Sciatic nerve (tissue), 2 donors: ENCODE results near the gene TREML4. TPM values are rescaled to one million over a fixed set of nuclear protein-coding genes. Genes with fewer than 3 reads are reported as not detected.

Experiments used
- ATAC-seq: fragments of 200-7000 bp; cut with Tn5 transposase; one replicate; pipeline ENCODE4 v1.9.1; 2020; ENCODE audit warnings: mild to moderate bottlenecking, moderate library complexity
- DNase-seq: peaks from one replicate; pipeline ENCODE4 v3.0.0-alpha.2; 2020; ENCODE audit warnings: low spot score
- intact Hi-C: fragments of 100-400 bp; cut with DNase I; formaldehyde crosslinking; loops from one replicate; pipeline ENCODE4 v1.14.2; 2022
- total RNA-seq: library from RNA; stranded (reverse); fragmentation: NEBNext Ultra II Directional; extraction: Animal tissue kit (Norgen Biotek cat#: 25700); gene quantifications from one replicate; pipeline ENCODE4 v1.2.1, GENCODE V29; 2021
- donor health status: DM: no; HTN: no; CAD: no.
- donor health status: DM: no; HTN: no; CAD: no.

The TREML4 gene
- total RNA-seq, 1 donor from 2014 or later, result not detected

- ATAC-seq, result no peak
- intact Hi-C loops, result no loop called here
- DNase-seq, result no peak
Observed at GRCh38 chr6:41274256-41274655, 46.1 kb downstream of the TREML4 start.

- DNase-seq (no peak), ATAC-seq (no peak)
- intact Hi-C loops, result no loop called here
Observed at GRCh38 chr6:41275489-41275888, 47.3 kb downstream of the TREML4 start.

GRCh38 chr6:41277605-41278004 lies 49.5 kb downstream of the TREML4 start:
- DNase-seq (no peak), ATAC-seq (no peak)
- intact Hi-C loops, result no loop called here

- peak; percentile 65 for ATAC-seq
- DNase-seq, result peak; percentile 69
- intact Hi-C loops, result no loop called here
Observed at GRCh38 chr6:41278699-41279405, 50.7 kb downstream of the TREML4 start.

- ATAC-seq (no peak), DNase-seq (no peak)
- intact Hi-C loops, result no loop called here
Observed at GRCh38 chr6:41280381-41281057, 52.4 kb downstream of the TREML4 start.

GRCh38 chr6:41283600-41283999 lies 55.5 kb downstream of the TREML4 start:
- DNase-seq, result no peak
- ATAC-seq, result no peak
- intact Hi-C loops, result no loop called here

- no peak for ATAC-seq
- intact Hi-C loops, result no loop called here
- no peak for DNase-seq
Observed at GRCh38 chr6:41284726-41285125, 56.6 kb downstream of the TREML4 start.

GRCh38 chr6:41286544-41287346 lies 58.6 kb downstream of the TREML4 start, which contains the start of gene TREM1:
TREM1 (minus strand) TSS chr6:41286682; CDS start chr6:41286655, 27 bp downstream.
- intact Hi-C loops, result no loop called here
- DNase-seq, result no peak
- ATAC-seq, result peak; percentile 95

- intact Hi-C loops, result no loop called here
- no peak for ATAC-seq
- no peak for DNase-seq
Observed at GRCh38 chr6:41288030-41288753, 60.0 kb downstream of the TREML4 start.

Other genes starting within 250 kb of the TREML4 start
- 1.6 TPM for gene UNC5CL, start 189.1 kb upstream of the TREML4 start, total RNA-seq
- 0.53 TPM for gene TSPO2, start 185.9 kb upstream of the TREML4 start, total RNA-seq
- not detected for gene APOBEC2, start 175.1 kb upstream of the TREML4 start, total RNA-seq
- 26.4 TPM for gene OARD1, start 156.0 kb upstream of the TREML4 start, total RNA-seq
- 27.7 TPM for gene NFYA, start 155.4 kb upstream of the TREML4 start, total RNA-seq
- 2.1 TPM for gene TREML1, start 74.0 kb upstream of the TREML4 start, total RNA-seq
- gene TREM2, start 65.2 kb upstream of the TREML4 start, total RNA-seq, result 8.8 TPM
- gene TREML2, start 27.2 kb upstream of the TREML4 start, total RNA-seq, result 0.58 TPM
- gene TREM1, start 58.3 kb downstream of the TREML4 start, total RNA-seq, result 9.8 TPM
- gene NCR2, start 107.3 kb downstream of the TREML4 start, total RNA-seq, result not detected